D341Med (cell line): ENCODE measurements around the gene CCPG1.

Source experiments
- DNase-seq: peaks from one replicate; pipeline ENCODE4 v3.0.0; 2012; ENCODE audit warnings: low spot score

Gene CCPG1

GRCh38 chr15:55387027-55387426 is 21.1 kb downstream of the CCPG1 start:
- DNase-seq: peak; percentile 24

- DNase-seq: no peak
Measured at GRCh38 chr15:55383687-55384086, 24.5 kb downstream of the CCPG1 start.

- DNase-seq: no peak
Measured at GRCh38 chr15:55381595-55381994, 26.6 kb downstream of the CCPG1 start.

GRCh38 chr15:55379095-55379494 is 29.1 kb downstream of the CCPG1 start:
- DNase-seq: no peak

GRCh38 chr15:55372701-55373440 is 35.3 kb downstream of the CCPG1 start:
- DNase-seq: no peak

GRCh38 chr15:55366981-55367380 is 41.2 kb downstream of the CCPG1 start:
- DNase-seq: no peak

- DNase-seq: no peak
Measured at GRCh38 chr15:55362641-55363040, 45.5 kb downstream of the CCPG1 start.

- DNase-seq: no peak
Measured at GRCh38 chr15:55361048-55361447, 47.1 kb downstream of the CCPG1 start.

GRCh38 chr15:55360256-55360655 is 47.9 kb downstream of the CCPG1 start:
- no peak for DNase-seq

- DNase-seq: no peak
Measured at GRCh38 chr15:55358471-55358870, 49.7 kb downstream of the CCPG1 start.

GRCh38 chr15:55357774-55358173 is 50.4 kb downstream of the CCPG1 start:
- DNase-seq: no peak

- DNase-seq: no peak
Measured at GRCh38 chr15:55356985-55357585, 51.1 kb downstream of the CCPG1 start.

- DNase-seq: no peak
Measured at GRCh38 chr15:55353025-55353424, 55.1 kb downstream of the CCPG1 start.

GRCh38 chr15:55349282-55349681 is 58.9 kb downstream of the CCPG1 start:
- DNase-seq: no peak

- DNase-seq: no peak
Measured at GRCh38 chr15:55348281-55348778, 59.8 kb downstream of the CCPG1 start.

- no peak for DNase-seq
Measured at GRCh38 chr15:55344206-55344605, 64.0 kb downstream of the CCPG1 start.

GRCh38 chr15:55343168-55343567 is 65.0 kb downstream of the CCPG1 start:
- no peak for DNase-seq

- no peak for DNase-seq
Measured at GRCh38 chr15:55337160-55337559, 71.0 kb downstream of the CCPG1 start.

GRCh38 chr15:55334997-55335396 is 73.2 kb downstream of the CCPG1 start:
- DNase-seq: no peak

- no peak for DNase-seq
Measured at GRCh38 chr15:55334371-55334770, 73.8 kb downstream of the CCPG1 start.

GRCh38 chr15:55327387-55327786 is 80.8 kb downstream of the CCPG1 start:
- no peak for DNase-seq

GRCh38 chr15:55322467-55322866 is 85.7 kb downstream of the CCPG1 start:
- DNase-seq: no peak

GRCh38 chr15:55320963-55321362 is 87.2 kb downstream of the CCPG1 start:
- no peak for DNase-seq

- no peak for DNase-seq
Measured at GRCh38 chr15:55320238-55320550, 88.0 kb downstream of the CCPG1 start.
